Measurements from ENCODE around the gene KANK3. TPM values are rescaled to one million over a fixed set of nuclear protein-coding genes. Genes with fewer than 3 reads are reported as not detected.

Gene KANK3
- total and polyA plus RNA-seq, 2 of the 8 experiments (the other 6 are each of a cell fraction or from before 2014, with no cell fraction given): 2.5 to 4.2 TPM

GRCh38 chr19:8334458-8335342, 8.4 kb downstream of the KANK3 start (continued):
- TF ChIP-seq CHD7 (IDR thresholded peaks at IDR 0.05; ENCODE audit: insufficient replicate concordance, low read length) (no peak), TCF12 (IDR thresholded peaks at IDR 0.05; ENCODE audit: low read depth, low read length) (no peak), POLR2A (IDR thresholded peaks at IDR 0.05; ENCODE audit: control extremely low read depth in 1 of 2, low read depth in 2 of 2, low read length in 2 of 2) (no peak), HDAC2 (IDR thresholded peaks at IDR 0.05; ENCODE audit: borderline replicate concordance in 1 of 2, low read depth in 2 of 2, low read length in 2 of 2) (no peak; a peak in 1 of 4 replicates), FOSL1 (IDR thresholded peaks at IDR 0.05; ENCODE audit: insufficient read depth, low read depth, low read length) (no peak), SIN3A (conservative IDR thresholded peaks at IDR 0.05 in 1 of 2, IDR thresholded peaks at IDR 0.05 in 1 of 2; ENCODE audit: low read depth in 1 of 2, low read length in 2 of 2) (no peak), KDM4A (IDR thresholded peaks at IDR 0.05; ENCODE audit: low read depth, low read length, severe bottlenecking) (no peak), SP1 (IDR thresholded peaks at IDR 0.05; ENCODE audit: low read depth, low read length) (no peak), KDM5A (IDR thresholded peaks at IDR 0.05; ENCODE audit: low read length) (no peak), BRCA1 (IDR thresholded peaks at IDR 0.05; ENCODE audit: low read depth, low read length) (no peak)
